CD1c-positive myeloid dendritic cell (primary cell): ENCODE measurements around the gene AURKAIP1.

Experiments used
- DNase-seq: peaks from one replicate; pipeline ENCODE4 v3.0.0-alpha.2; 2016; ENCODE audit errors: extremely low spot score

AURKAIP1 gene

GRCh38 chr1:1361233-1361981 is 13.6 kb downstream of the AURKAIP1 start:
- DNase-seq, result no peak

- no peak for DNase-seq
Measured at GRCh38 chr1:1360506-1361169, 14.4 kb downstream of the AURKAIP1 start.

- no peak for DNase-seq
Measured at GRCh38 chr1:1359664-1360468, 15.1 kb downstream of the AURKAIP1 start.

- DNase-seq, result no peak
Measured at GRCh38 chr1:1359308-1359663, 15.7 kb downstream of the AURKAIP1 start.

GRCh38 chr1:1358433-1359271 is 16.4 kb downstream of the AURKAIP1 start, which contains the start of gene MXRA8:
Gene MXRA8 (minus strand): TSS chr1:1358555. CDS start chr1:1358504, 51 bp downstream.
- DNase-seq, result no peak

GRCh38 chr1:1357871-1358432 is 17.1 kb downstream of the AURKAIP1 start:
- DNase-seq, result no peak

GRCh38 chr1:1356796-1357401 is 18.1 kb downstream of the AURKAIP1 start:
- DNase-seq, result no peak

- no peak for DNase-seq
Measured at GRCh38 chr1:1356166-1356795, 18.7 kb downstream of the AURKAIP1 start.

GRCh38 chr1:1355416-1355815 is 19.6 kb downstream of the AURKAIP1 start:
- DNase-seq, result peak; percentile 60

- DNase-seq, result no peak
Measured at GRCh38 chr1:1354271-1355247, 20.4 kb downstream of the AURKAIP1 start.

GRCh38 chr1:1353389-1354151 is 21.4 kb downstream of the AURKAIP1 start:
- DNase-seq, result no peak

- no peak for DNase-seq
Measured at GRCh38 chr1:1352786-1353388, 22.1 kb downstream of the AURKAIP1 start.

- DNase-seq, result no peak
Measured at GRCh38 chr1:1351511-1352427, 23.2 kb downstream of the AURKAIP1 start.

- peak; percentile 86 for DNase-seq
Measured at GRCh38 chr1:1349256-1350012, 25.6 kb downstream of the AURKAIP1 start, which contains the start of gene DVL1. Gene DVL1 (minus strand): TSS chr1:1349418. CDS start chr1:1349065, 353 bp downstream.

- DNase-seq, result no peak
Measured at GRCh38 chr1:1348420-1349255, 26.4 kb downstream of the AURKAIP1 start.
